Muscle layer of duodenum (tissue), 2 donors: ENCODE data around the gene CDC42BPA.
"Not testable (repeated sequence)": the region's sequence is repeated elsewhere in the genome, so short reads cannot be mapped to it uniquely, and the experiment has no call there.

Source experiments
- H3K27ac ChIP-seq: one replicate; pipeline ENCODE4 v1.7.0; 2013; ENCODE audit warnings: mild to moderate bottlenecking, low read length
- H3K27me3 ChIP-seq: one replicate; pipeline ENCODE4 v1.7.0; 2013; ENCODE audit warnings: low read depth, mild to moderate bottlenecking, control low read depth, low read length
- H3K36me3 ChIP-seq, 2 donors: one replicate each; pipeline ENCODE4 v1.7.0; 2013; ENCODE audit warnings: low read length in 2 of 2, control low read depth in 1 of 2, mild to moderate bottlenecking in 1 of 2; ENCODE audit not compliant: insufficient read depth in 2 of 2, control insufficient read depth in 1 of 2
- H3K4me1 ChIP-seq, 2 donors: one replicate each; pipeline ENCODE4 v1.7.0; 2013; ENCODE audit warnings: low read length in 2 of 2, mild to moderate bottlenecking in 2 of 2, control low read depth in 1 of 2, moderate library complexity in 1 of 2; ENCODE audit not compliant: insufficient read depth in 2 of 2, control insufficient read depth in 1 of 2
- H3K4me3 ChIP-seq, 2 donors: one replicate each; pipeline ENCODE4 v1.7.0; 2013; ENCODE audit warnings: low read length in 2 of 2, low read depth in 1 of 2, mild to moderate bottlenecking in 1 of 2
- H3K9me3 ChIP-seq, 2 donors: one replicate each; pipeline ENCODE4 v1.7.0; 2013; ENCODE audit warnings: low read length in 2 of 2, control low read depth in 1 of 2, mild to moderate bottlenecking in 1 of 2; ENCODE audit not compliant: control insufficient read depth in 1 of 2
- donor health status: healthy.

The CDC42BPA gene

DNA sequence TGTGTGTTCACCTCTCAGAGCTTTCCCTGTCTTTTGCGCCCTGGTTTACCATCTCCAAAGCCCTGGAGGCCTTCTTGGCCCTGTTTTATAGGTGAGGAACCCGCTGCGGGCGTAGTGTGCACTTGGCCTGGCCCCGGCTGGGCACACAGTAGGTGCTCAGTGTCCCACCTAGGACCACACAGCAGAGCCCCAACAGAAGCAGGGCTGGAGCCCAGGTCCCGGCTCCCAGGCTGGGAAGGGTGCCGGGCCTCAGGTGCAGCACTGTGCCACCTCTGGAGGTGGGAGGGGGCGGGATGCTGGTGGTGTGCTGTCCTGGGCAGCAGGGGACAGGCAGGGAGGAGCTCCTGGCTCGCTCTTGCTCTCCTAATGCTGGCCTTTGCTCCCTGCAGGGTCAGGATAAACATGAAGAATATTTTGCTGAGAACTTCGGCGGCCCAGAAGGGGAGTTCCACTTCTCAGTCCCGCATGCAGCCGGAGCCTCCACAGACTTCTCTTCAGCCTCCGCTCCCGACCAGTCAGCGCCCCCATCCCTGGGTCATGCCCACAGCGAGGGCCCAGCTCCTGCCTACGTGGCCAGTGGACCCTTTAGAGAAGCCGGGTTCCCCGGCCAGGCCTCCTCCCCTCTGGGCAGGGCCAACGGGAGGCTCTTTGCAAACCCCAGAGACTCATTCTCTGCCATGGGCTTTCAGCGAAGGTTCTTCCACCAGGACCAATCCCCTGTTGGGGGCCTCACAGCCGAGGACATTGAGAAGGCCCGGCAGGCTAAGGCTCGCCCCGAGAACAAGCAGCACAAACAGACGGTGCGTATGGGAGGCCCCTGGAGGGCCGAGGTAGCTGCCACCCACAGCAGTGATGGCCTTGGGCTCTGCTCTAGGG lies 353.4 kb downstream of the CDC42BPA start:
- Histone ChIP-seq H3K27me3 (no peaks in the 10 kb centered on the region), H3K4me1 (peaks cover 0 to 7% of the 10 kb centered on the region in 2 donors), H3K36me3 (peaks cover 14 to 17% of the 10 kb centered on the region in 2 donors), H3K4me3 (no peak overlapping the region), H3K9me3 (no peaks in the 10 kb centered on the region), H3K27ac (no peak overlapping the region)

- H3K4me1 ChIP-seq, result peaks cover 0 to 7% of the 10 kb centered on the region in 2 donors
- H3K27me3 ChIP-seq, result no peaks in the 10 kb centered on the region
- no peaks in the 10 kb centered on the region for H3K9me3 ChIP-seq
- H3K4me3 ChIP-seq, result no peak overlapping the region
- peaks cover 14 to 17% of the 10 kb centered on the region in 2 donors for H3K36me3 ChIP-seq
- no peak overlapping the region for H3K27ac ChIP-seq
These were observed 354.2 kb downstream of the CDC42BPA start for GRCh38 chr1:226964068-226964425.

- peaks cover 0 to 5% of the 10 kb centered on the region in 2 donors for H3K4me1 ChIP-seq
- H3K27ac ChIP-seq, result no peak overlapping the region
- H3K4me3 ChIP-seq, result no peak overlapping the region
- no peaks in the 10 kb centered on the region for H3K27me3 ChIP-seq
- no peaks in the 10 kb centered on the region for H3K9me3 ChIP-seq
- peaks cover 14 to 17% of the 10 kb centered on the region in 2 donors for H3K36me3 ChIP-seq
These were observed 355.6 kb downstream of the CDC42BPA start for GRCh38 chr1:226962421-226963391.

- Histone ChIP-seq H3K27ac (no peak overlapping the region), H3K27me3 (no peaks in the 10 kb centered on the region), H3K4me1 (no peaks in the 10 kb centered on the region), H3K9me3 (no peaks in the 10 kb centered on the region), H3K36me3 (peaks cover 13 to 14% of the 10 kb centered on the region in 2 donors), H3K4me3 (no peak overlapping the region)
These were observed 357.1 kb downstream of the CDC42BPA start for GRCh38 chr1:226960944-226961765.

DNA sequence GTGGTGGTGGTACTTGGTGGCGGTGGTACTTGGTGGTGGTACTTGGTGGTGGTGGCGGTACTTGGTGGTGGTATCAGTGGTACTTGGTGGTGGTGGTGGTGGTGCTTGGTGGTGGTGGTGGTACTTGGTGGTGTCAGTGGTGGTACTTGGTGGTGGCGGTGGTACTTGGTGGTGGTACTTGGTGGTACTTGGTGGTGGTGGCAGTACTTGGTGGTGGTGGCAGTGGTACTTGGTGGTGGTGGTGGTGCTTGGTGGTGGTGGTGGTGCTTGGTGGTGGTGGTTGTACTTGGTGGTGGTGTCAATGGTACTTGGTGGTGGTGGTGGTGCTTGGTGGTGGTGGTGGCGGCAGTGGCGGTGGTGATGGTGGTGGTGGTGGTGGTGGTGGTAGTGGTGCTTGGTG lies 358.0 kb downstream of the CDC42BPA start:
- no peaks in the 10 kb centered on the region for H3K9me3 ChIP-seq
- no peak overlapping the region for H3K27ac ChIP-seq
- no peaks in the 10 kb centered on the region for H3K4me1 ChIP-seq
- no peak overlapping the region for H3K4me3 ChIP-seq
- peaks cover 4 to 5% of the 10 kb centered on the region in 2 donors for H3K36me3 ChIP-seq
- no peaks in the 10 kb centered on the region for H3K27me3 ChIP-seq

DNA sequence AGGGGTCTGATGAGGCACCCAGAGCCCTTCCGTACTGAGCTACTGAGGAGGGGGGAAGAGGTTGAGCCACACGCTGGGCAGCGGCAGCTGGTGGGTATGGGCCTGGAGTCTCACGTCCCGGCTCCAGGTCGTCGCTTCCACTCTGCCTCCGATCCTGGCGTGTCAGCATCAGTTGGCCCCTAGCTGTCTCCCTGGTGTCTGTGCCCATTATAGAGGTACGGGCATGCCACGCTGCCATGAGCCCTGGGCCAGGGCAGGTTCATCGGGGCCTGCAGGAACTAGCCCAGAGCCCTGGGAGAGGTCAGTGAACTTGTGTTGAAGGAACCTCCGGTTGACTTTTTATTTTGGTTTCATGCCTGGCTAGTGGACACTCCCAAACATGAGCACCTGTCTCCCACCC lies 360.0 kb downstream of the CDC42BPA start:
- Histone ChIP-seq H3K4me3 (no peak overlapping the region), H3K27me3 (no peaks in the 10 kb centered on the region), H3K4me1 (no peaks in the 10 kb centered on the region), H3K27ac (no peak overlapping the region), H3K9me3 (no peaks in the 10 kb centered on the region), H3K36me3 (no peaks in the 10 kb centered on the region)

DNA sequence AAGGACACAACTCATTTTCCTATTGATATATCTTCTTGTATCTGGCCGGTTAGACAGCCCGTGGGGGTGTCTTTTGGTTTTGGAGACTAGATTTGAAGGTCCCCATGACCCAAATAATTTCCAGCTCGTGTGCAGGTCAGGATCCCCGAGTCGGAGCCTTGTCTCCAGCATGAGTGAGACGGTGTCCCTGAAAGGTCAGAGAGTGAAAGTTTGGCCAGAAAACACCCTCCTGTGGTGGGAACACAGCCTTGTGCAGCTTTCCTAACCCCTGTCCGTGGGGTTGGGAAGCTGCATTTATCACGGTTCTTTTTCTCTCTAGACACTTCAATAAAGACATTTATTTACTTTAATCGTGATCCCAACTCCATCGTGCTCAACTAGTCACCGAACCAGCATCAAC lies 360.6 kb downstream of the CDC42BPA start:
- no peak overlapping the region for H3K4me3 ChIP-seq

DNA sequence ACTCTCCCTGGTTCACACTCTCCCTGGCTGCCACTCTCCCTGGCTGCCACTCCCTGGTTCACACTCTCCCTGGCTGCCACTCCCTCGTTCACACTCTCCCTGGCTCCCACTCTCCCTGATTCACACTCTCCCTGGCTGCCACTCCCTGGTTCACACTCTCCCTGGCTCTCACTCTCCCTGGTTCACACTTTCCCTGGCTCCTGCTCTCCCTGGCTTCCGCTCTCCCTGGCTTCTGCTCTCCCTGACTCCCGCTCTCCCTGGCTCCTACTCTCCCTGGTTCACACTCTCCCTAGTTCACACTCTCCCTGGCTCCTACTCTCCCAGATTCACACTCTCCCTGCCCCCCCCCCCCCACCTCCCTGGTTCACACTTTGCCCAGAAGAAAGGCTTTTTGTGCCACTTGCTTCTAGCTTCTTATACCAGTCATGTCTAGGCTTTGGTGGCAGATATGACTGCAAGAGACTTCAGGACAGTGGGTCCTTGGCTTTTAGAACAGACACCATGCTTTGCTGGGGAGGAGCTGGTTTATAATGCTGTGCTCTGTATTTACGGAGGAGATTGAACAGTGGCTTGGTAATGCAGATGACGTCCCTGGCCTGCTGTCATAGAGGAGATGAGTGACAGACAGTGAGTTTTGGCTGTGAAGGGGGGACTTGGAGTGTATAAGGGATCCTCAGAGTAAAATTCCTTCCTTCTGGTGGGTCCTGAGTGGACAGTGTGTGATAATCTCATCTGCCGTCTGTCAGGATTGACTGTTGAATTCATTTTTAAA lies 361.2 kb downstream of the CDC42BPA start:
- H3K27ac ChIP-seq, result no peak overlapping the region

More for the DNA sequence above, 360.6 kb downstream of the CDC42BPA start:
- no peaks in the 10 kb centered on the region for H3K27me3 ChIP-seq
- H3K9me3 ChIP-seq, result no peaks in the 10 kb centered on the region
- H3K36me3 ChIP-seq, result no peaks in the 10 kb centered on the region
- H3K27ac ChIP-seq, result no peak overlapping the region
- no peaks in the 10 kb centered on the region for H3K4me1 ChIP-seq

DNA sequence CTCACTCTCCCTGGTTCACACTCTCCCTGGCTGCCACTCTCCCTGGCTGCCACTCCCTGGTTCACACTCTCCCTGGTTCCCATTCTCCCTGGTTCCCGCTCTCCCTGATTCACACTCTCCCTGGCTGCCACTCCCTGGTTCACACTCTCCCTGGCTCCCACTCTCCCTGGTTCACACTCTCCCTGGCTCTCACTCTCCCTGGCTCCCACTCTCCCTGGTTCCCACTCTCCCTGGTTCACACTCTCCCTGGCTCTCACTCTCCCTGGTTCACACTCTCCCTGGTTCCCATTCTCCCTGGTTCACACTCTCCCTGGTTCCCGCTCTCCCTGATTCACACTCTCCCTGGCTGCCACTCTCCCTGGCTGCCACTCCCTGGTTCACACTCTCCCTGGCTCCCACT lies 362.4 kb downstream of the CDC42BPA start:
- not testable (repeated sequence) for H3K36me3 ChIP-seq, H3K9me3 ChIP-seq, H3K4me1 ChIP-seq, H3K4me3 ChIP-seq, H3K27me3 ChIP-seq, H3K27ac ChIP-seq

More for the DNA sequence above, 361.2 kb downstream of the CDC42BPA start:
- no peaks in the 10 kb centered on the region for H3K27me3 ChIP-seq
- no peaks in the 10 kb centered on the region for H3K36me3 ChIP-seq
- no peaks in the 10 kb centered on the region for H3K4me1 ChIP-seq
- H3K9me3 ChIP-seq, result no peaks in the 10 kb centered on the region
- no peak overlapping the region for H3K4me3 ChIP-seq

- no peak overlapping the region for H3K27ac ChIP-seq
- no peak overlapping the region for H3K4me3 ChIP-seq
- H3K27me3 ChIP-seq, result no peaks in the 10 kb centered on the region
- H3K4me1 ChIP-seq, result peaks cover 0 to 4% of the 10 kb centered on the region in 2 donors
- no peaks in the 10 kb centered on the region for H3K36me3 ChIP-seq
- no peaks in the 10 kb centered on the region for H3K9me3 ChIP-seq
These were observed 363.5 kb downstream of the CDC42BPA start for GRCh38 chr1:226954777-226955176.
